GM12891 (cell line): ENCODE data around the gene KLHL1.

Experiments used
- POLR2A ChIP-seq: IDR thresholded peaks from 2 replicates; pipeline ENCODE4 v1.6.1; 2011; ENCODE audit warnings: low read depth, low read length, control low read depth
- POLR2AphosphoS5 ChIP-seq: IDR thresholded peaks from 2 replicates; pipeline ENCODE4 v1.6.1; 2011; ENCODE audit warnings: low read depth, low read length, control low read depth
- SPI1 ChIP-seq: IDR thresholded peaks from 2 replicates; pipeline ENCODE4 v1.6.1; 2011; ENCODE audit warnings: low read depth, low read length, control low read depth
- TAF1 ChIP-seq: IDR thresholded peaks from 2 replicates; pipeline ENCODE4 v1.6.1; 2011; ENCODE audit warnings: low read depth, low read length, control low read depth

GRCh38 chr13:69912630-69913029 lies 195.6 kb downstream of the KLHL1 start:
- TF ChIP-seq POLR2AphosphoS5, result no peak
- TF ChIP-seq POLR2A, result no peak
- TF ChIP-seq TAF1, result no peak
- TF ChIP-seq SPI1, result no peak
